Astrocyte of the spinal cord (primary cell): Measurements from ENCODE around the gene TNFAIP8L1.

Experiments used
- DNase-seq: peaks from one replicate; pipeline ENCODE4 v3.0.0; 2011; ENCODE audit warnings: low read depth, low spot score
- H3K4me3 ChIP-seq: 2 replicates; pipeline ENCODE4 v1.5.1; 2011; ENCODE audit warnings: low read depth, mild to moderate bottlenecking, low read length, moderate library complexity
- in situ Hi-C: cut with HindIII; loops from 2 replicates; pipeline ENCODE4 v1.10.0; 2017; ENCODE audit warnings: low sequenced_read_pairs
- TF ChIP-seq, protein P1 (sequence below): IDR thresholded peaks from 2 replicates; pipeline ENCODE4 v1.5.1; 2012; ENCODE audit warnings: low read depth, mild to moderate bottlenecking, low read length, inconsistent platforms

TNFAIP8L1 gene

DNA sequence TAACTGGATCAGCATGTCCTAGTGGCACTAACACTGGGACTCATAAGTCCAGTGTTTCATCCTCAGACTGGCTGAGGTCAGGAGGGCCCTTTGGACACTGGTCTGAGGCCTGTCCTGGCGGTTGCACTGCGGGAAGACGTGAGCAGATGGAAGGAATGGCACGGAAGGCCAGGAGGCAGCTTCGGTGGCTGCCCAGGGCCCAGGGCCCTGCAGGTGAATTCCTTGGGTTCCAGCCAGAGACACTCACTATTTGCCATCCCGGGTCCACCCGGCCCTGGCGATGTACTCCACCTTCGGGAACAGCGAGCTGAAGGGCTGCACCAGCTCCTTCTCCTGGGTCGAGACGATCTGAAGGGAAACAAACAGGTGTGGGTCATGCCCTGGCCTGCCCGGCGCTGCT lies 58.0 kb downstream of the TNFAIP8L1 start:
- in situ Hi-C loops, result no loop called here
- TF ChIP-seq, protein P1, sequence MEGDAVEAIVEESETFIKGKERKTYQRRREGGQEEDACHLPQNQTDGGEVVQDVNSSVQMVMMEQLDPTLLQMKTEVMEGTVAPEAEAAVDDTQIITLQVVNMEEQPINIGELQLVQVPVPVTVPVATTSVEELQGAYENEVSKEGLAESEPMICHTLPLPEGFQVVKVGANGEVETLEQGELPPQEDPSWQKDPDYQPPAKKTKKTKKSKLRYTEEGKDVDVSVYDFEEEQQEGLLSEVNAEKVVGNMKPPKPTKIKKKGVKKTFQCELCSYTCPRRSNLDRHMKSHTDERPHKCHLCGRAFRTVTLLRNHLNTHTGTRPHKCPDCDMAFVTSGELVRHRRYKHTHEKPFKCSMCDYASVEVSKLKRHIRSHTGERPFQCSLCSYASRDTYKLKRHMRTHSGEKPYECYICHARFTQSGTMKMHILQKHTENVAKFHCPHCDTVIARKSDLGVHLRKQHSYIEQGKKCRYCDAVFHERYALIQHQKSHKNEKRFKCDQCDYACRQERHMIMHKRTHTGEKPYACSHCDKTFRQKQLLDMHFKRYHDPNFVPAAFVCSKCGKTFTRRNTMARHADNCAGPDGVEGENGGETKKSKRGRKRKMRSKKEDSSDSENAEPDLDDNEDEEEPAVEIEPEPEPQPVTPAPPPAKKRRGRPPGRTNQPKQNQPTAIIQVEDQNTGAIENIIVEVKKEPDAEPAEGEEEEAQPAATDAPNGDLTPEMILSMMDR, result no peak
- no peak for DNase-seq
- H3K4me3 ChIP-seq, result no peak overlapping the region

DNA sequence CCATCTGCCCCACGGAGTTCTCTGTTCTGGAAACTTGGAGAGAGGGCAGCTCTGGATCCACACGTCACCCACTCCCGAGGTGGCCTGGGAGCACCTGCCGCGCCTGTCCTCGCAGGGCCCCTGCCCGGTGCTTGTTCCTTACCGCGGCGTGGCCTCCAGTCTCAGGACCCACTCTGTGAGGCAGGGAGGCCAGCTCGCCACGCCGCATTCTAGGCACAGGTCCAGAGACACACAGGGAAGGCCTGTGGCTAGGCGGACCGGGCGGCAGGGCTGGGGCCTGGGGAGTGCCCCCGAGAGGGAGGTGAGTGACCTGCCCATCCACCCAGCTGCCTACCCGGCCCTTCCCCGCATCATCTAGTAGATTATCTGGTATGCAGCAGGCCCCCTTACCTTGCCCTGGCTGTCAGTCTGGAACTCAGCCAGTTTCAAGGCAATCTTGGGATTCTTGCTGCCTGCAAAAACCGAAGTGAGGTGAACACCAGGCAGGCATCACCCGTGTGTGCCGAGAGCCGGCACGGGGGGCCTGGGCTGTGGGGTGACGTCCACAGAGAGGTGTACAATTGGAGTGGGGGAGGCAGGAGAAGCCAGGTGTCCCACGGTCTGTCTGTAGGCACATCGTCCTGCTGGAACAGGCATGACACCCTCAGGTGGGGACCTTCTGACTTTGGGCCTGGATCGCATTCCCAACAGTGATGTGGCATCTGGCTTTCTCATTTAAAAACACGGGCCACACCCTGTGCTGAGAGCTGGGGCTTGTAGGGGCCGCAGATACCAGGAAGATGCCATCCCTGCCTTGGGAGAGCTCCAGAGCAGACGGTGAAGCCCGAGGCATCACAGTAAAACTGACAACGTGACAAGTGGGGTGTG lies 60.7 kb downstream of the TNFAIP8L1 start:
- TF ChIP-seq, protein P1, result no peak
- H3K4me3 ChIP-seq, result no peak overlapping the region
- no peak for DNase-seq
- in situ Hi-C loops, result no loop called here

DNA sequence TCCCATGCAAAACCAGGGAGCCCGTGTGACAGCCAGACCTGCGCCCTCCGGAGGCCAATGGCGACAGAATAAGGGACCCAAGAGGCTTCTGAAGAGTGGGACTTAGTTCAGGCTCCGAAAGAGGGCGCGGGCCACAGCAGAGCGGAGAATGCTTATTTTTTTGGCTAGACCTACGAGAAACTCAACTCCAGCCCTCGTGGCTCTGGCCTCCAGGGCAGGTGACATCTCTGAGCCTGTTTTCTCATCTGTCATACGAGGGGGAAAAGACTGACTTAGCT lies 61.3 kb downstream of the TNFAIP8L1 start:
- in situ Hi-C loops, result no loop called here
- no peak overlapping the region for H3K4me3 ChIP-seq
- TF ChIP-seq, protein P1, result no peak
- DNase-seq, result no peak

DNA sequence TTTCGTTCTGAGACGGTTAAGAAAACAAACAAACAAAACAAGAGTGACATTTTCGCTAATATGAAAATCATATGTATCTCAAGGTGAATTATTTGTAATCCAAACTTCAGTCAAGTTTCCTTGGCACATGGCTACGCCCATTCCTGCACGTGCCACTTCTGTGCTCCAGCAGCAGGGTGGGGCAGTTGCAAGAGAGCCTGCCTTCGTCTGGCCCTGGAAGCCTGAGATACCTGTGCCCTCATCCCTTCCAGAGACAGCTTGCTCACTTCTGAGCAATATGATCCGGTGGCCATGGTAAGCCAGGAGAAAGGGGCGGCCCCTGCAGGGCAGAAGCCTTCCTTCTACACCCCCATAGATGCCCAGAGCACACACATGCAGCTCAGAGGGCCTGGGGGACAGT lies 62.2 kb downstream of the TNFAIP8L1 start:
- in situ Hi-C loops, result no loop called here
- TF ChIP-seq, protein P1, result no peak
- no peak for DNase-seq
- no peak overlapping the region for H3K4me3 ChIP-seq

DNA sequence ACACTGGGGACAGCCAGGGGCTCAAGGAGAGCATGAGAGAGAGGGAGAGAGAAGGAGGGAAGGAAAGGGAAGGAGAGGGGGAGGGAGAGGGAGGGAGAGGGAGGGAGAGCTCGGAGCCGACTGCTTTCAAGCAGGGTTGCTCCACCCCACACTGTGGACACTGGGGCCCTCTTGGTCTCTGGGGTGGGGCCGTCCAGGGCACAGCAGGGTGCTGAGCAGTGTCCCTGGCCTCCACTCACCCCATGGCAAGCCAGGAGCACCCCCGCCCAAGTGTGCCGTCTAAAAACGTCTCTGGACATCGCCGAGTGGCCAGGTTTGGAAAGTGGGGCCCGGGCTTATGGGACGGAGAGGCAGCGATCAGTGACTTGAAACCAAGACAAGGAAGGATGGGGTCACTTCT lies 63.4 kb downstream of the TNFAIP8L1 start:
- no peak for DNase-seq
- no peak overlapping the region for H3K4me3 ChIP-seq
- TF ChIP-seq, protein P1, result no peak
- in situ Hi-C loops, result no loop called here

DNA sequence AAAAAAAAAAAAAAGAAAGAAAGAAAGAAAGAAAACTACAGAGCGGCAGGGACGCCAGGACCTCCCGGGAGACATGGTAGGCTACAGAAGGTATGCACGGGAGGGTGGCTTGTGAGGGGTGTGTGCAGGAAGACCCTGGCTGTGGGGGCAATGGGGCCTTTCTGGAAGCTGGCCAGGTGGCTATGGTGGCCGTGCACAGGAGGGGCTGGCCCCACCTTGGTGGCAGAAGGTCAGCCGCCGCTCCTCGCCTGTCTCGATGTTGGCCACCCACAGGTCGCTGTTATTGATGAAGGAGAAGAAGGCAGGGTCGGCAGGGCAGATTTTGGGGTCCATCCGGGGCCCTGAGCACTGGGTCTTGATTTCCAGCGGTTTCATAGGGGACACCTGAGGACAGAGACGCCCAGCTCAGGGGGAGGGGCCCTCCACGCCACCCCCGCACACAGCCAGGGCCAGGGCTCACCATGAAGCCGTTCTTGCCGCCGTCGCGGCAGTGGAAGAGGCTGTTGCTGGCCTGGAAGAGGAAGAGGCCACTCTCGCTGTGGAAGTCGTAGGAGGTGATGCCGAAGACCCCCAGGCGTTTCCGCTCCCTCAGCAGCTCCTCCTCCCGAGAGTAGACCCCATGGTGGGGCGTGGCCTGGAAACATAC lies 64.5 kb downstream of the TNFAIP8L1 start:
- in situ Hi-C loops, result no loop called here
- no peak overlapping the region for H3K4me3 ChIP-seq
- TF ChIP-seq, protein P1, result no peak
- DNase-seq, result no peak
